Progenitor cell of endocrine pancreas (in vitro differentiated cells): Measurements from ENCODE around the gene BAIAP2L1. TPM values are rescaled to one million over a fixed set of nuclear protein-coding genes. Genes with fewer than 3 reads are reported as not detected.
A peak's percentile ranks its signal among the peaks of the same experiment; 100 is the strongest.
"Not testable (repeated sequence)": the region's sequence is repeated elsewhere in the genome, so short reads cannot be mapped to it uniquely, and the experiment has no call there.

Source experiments
- DNase-seq: peaks from one replicate; pipeline ENCODE4 v3.0.0; 2021; ENCODE audit warnings: low spot score; ENCODE audit not compliant: unreplicated experiment
- H3K27ac Mint-ChIP-seq: 2 replicates; pipeline ENCODE4 v1.8.0; 2021; ENCODE audit warnings: mild to moderate bottlenecking, moderate library complexity, mixed read lengths
- H3K27me3 Mint-ChIP-seq: 2 replicates; pipeline ENCODE4 v1.8.0; 2021; ENCODE audit warnings: mixed read lengths
- H3K36me3 Mint-ChIP-seq: 2 replicates; pipeline ENCODE4 v1.8.0; 2022; ENCODE audit warnings: mixed read lengths; ENCODE audit not compliant: insufficient read depth
- H3K4me1 Mint-ChIP-seq: 2 replicates; pipeline ENCODE4 v1.8.0; 2021; ENCODE audit warnings: low read depth, mixed read lengths
- H3K4me3 Mint-ChIP-seq: 2 replicates; pipeline ENCODE4 v1.8.0; 2021; ENCODE audit warnings: low read depth, mild to moderate bottlenecking, moderate library complexity, mixed read lengths
- H3K9me3 Mint-ChIP-seq: 2 replicates; pipeline ENCODE4 v1.8.0; 2021; ENCODE audit warnings: low read depth, mixed read lengths
- total RNA-seq: library from RNA; stranded (reverse); gene quantifications from 2 replicates; pipeline ENCODE4 v1.2.1, GENCODE V29; 2021
- TF ChIP-seq, protein P1 (sequence below): fragments of 200-600 bp; sonication (generic); IDR thresholded peaks from one replicate; pipeline ENCODE4 v1.5.0; 2021; ENCODE audit warnings: antibody characterized with exemption, mild to moderate bottlenecking; ENCODE audit not compliant: unreplicated experiment

The BAIAP2L1 gene
- total RNA-seq, 1 donor from 2014 or later, result 34.2 TPM

DNA sequence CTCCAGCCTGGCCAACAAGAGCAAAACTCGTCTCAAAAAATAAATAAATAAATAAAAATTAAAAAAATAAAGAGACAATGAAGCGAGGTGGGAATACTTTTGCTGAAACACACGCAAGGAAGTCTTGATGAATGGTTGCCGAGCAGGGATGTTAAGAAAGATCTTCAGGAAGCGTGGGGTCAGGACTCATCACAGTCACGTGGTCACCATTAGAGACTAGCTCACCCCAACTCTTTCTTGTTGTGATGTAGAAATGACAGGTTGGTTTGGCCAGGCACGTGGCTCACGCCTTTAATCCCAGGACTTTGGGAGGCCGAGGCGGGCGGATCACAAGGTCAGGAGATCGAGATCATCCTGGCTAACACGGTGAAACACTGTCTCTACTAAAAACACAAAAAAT lies 28.9 kb upstream of the BAIAP2L1 start:
- peaks cover 16% of the 10 kb centered on the region for H3K27me3 Mint-ChIP-seq
- no peaks in the 10 kb centered on the region for H3K36me3 Mint-ChIP-seq
- no peaks in the 10 kb centered on the region for H3K4me1 Mint-ChIP-seq
- TF ChIP-seq, protein P1, sequence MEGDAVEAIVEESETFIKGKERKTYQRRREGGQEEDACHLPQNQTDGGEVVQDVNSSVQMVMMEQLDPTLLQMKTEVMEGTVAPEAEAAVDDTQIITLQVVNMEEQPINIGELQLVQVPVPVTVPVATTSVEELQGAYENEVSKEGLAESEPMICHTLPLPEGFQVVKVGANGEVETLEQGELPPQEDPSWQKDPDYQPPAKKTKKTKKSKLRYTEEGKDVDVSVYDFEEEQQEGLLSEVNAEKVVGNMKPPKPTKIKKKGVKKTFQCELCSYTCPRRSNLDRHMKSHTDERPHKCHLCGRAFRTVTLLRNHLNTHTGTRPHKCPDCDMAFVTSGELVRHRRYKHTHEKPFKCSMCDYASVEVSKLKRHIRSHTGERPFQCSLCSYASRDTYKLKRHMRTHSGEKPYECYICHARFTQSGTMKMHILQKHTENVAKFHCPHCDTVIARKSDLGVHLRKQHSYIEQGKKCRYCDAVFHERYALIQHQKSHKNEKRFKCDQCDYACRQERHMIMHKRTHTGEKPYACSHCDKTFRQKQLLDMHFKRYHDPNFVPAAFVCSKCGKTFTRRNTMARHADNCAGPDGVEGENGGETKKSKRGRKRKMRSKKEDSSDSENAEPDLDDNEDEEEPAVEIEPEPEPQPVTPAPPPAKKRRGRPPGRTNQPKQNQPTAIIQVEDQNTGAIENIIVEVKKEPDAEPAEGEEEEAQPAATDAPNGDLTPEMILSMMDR, result no peak
- no peaks in the 10 kb centered on the region for H3K9me3 Mint-ChIP-seq
- no peak overlapping the region for H3K4me3 Mint-ChIP-seq
- no peak overlapping the region for H3K27ac Mint-ChIP-seq
- DNase-seq, result no peak

DNA sequence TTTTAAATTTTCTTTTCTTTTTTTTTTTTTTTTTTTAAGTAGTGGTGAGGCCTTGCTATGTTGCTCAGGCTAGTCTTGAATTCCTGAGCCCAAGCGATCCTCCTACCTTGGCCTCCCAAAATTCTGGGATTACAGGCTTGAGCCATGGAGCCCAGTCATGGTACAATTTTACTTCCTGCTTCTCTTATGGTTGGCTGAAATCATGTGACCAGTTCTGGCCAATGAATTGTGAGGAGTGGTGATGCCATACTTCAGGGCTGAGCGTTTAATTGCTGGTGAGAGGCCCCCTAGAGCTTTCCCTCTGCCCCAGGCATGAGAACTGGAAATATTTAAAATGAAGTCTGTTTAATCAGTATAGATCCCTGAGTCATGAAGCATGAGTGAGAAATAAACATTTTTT lies 22.2 kb upstream of the BAIAP2L1 start:
- TF ChIP-seq, protein P1, result no peak
- H3K4me3 Mint-ChIP-seq, result no peak overlapping the region
- peaks cover 6% of the 10 kb centered on the region for H3K27me3 Mint-ChIP-seq
- DNase-seq, result no peak
- no peak overlapping the region for H3K27ac Mint-ChIP-seq
- no peaks in the 10 kb centered on the region for H3K36me3 Mint-ChIP-seq
- H3K9me3 Mint-ChIP-seq, result no peaks in the 10 kb centered on the region
- peaks cover 10% of the 10 kb centered on the region for H3K4me1 Mint-ChIP-seq

DNA sequence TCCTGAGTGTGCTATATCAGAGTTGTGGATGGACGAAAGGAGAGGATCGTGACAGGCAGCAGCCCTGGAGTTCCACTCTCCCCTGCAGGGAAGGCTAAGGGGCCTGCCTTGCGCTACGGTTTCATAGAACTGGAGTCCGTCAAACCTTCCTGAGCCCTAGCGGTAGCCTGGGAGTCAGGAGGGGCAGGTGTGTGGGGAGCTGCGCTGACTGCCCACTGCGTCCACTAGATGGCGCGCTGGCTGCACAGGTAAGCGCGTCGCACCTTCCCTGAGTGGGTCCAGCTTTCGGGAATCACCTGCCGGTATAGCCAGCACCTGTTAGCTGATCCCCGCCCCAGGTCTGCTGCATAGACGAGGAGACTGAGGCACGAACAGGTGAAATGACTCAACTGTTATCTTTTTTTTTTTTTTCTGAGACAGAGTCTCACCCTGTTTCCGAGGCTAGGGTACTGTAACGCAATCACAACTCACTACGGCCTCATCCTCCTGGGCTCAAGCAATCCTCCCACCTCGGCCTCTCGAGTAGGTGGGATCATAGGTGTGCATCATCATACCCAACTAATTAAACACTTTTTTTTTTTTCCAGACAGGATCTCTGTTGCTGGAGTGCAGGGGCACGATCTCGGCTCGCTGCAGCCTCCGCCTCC lies 20.2 kb upstream of the BAIAP2L1 start:
- H3K27ac Mint-ChIP-seq, result no peak overlapping the region
- H3K36me3 Mint-ChIP-seq, result no peaks in the 10 kb centered on the region
- no peak overlapping the region for H3K4me3 Mint-ChIP-seq
- TF ChIP-seq, protein P1, result peak; percentile 100
- H3K4me1 Mint-ChIP-seq, result peaks cover 22% of the 10 kb centered on the region
- peaks cover 6% of the 10 kb centered on the region for H3K27me3 Mint-ChIP-seq
- DNase-seq, result peak; percentile 78
- no peaks in the 10 kb centered on the region for H3K9me3 Mint-ChIP-seq

DNA sequence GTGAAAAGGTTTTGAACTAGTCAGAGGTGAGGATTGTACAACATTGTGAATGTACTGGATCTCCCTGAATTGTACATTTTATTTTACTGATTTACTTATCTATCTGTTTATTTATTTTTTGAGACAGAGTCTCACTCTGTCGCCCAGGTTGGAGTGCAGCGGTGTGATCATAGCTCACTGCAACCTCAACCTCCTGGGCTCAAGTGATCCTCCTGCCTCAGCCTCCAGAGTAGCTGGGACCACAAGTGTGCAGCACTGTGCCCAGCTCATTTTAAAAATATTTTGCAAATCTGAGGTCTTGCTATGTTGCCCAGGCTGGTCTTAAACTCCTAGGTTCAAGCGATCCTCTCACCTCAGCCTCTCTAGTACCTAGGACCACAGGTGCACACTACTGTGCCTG lies 19.1 kb upstream of the BAIAP2L1 start:
- peaks cover 22% of the 10 kb centered on the region for H3K4me1 Mint-ChIP-seq
- H3K9me3 Mint-ChIP-seq, DNase-seq, H3K4me3 Mint-ChIP-seq, H3K36me3 Mint-ChIP-seq, H3K27ac Mint-ChIP-seq, H3K27me3 Mint-ChIP-seq: not testable (repeated sequence)

DNA sequence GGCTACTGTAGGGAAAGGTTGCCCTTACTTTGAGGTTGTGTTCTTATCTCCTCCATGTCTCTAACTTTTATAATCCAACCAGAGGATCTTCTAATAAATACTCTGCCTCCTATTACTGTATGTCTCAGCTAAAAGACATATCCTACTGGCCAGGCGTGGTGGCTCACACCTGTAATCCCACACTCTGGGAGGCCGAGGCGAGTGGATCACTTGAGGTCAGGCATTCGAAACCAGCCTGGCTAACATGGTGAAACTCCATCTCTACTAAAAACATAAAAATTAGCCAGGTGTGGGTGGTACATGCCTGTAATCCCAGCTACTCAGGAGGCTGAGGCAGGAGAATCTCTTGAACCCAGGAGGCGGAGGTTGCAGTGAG lies 18.4 kb upstream of the BAIAP2L1 start:
- Mint-ChIP-seq H3K4me1 (peaks cover 22% of the 10 kb centered on the region), H3K27ac (peak overlapping the region; percentile 79)
- H3K4me3 Mint-ChIP-seq, H3K36me3 Mint-ChIP-seq, H3K9me3 Mint-ChIP-seq, DNase-seq, H3K27me3 Mint-ChIP-seq: not testable (repeated sequence)

DNA sequence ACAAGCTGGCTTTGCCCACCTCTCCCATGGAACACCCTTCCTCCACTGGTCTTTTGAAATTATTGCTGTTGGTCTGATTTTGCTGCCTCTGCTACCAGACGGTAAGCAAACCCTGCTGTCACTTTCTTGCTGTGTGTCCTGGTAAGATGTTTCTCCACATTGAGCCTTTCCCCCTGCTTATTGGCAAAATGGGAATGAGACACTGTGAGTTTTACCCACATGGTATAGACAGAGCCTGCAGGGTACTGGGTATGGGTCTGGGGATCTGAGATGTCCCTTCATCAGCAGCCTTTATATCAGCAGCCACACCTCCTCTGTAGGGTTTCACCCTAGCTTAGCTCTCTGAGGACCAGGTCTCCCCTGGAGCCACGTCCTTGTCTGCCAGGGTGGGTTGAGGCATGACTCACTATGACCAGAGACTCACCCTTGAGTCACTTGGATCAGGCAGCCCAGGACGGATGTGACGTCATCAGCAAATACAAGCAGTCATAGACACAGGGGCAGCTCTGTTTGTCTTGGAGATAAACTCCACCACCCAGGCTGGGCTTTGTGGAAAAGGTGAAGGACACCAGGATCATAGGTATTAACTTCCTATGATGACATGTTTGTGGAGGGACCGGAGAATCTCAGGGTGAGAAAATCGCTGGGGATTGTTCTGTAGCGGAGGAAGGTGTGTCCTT lies 17.9 kb upstream of the BAIAP2L1 start:
- H3K4me1 Mint-ChIP-seq, result peaks cover 22% of the 10 kb centered on the region
- H3K27me3 Mint-ChIP-seq, result peaks cover under 1% of the 10 kb centered on the region
- no peak overlapping the region for H3K4me3 Mint-ChIP-seq
- no peaks in the 10 kb centered on the region for H3K36me3 Mint-ChIP-seq
- no peaks in the 10 kb centered on the region for H3K9me3 Mint-ChIP-seq
- TF ChIP-seq, protein P1, result no peak
- no peak for DNase-seq
- H3K27ac Mint-ChIP-seq, result peak overlapping the region; percentile 79
